GM21825 (cell line): ENCODE data around the gene SAMD5.

ENCODE experiments used
- ATAC-seq: cut with Tn5 transposase; IDR thresholded peaks from one replicate; pipeline ENCODE4 v1.9.1; 2021; ENCODE audit warnings: mild to moderate bottlenecking, moderate library complexity; ENCODE audit not compliant: unreplicated experiment

Gene SAMD5

DNA sequence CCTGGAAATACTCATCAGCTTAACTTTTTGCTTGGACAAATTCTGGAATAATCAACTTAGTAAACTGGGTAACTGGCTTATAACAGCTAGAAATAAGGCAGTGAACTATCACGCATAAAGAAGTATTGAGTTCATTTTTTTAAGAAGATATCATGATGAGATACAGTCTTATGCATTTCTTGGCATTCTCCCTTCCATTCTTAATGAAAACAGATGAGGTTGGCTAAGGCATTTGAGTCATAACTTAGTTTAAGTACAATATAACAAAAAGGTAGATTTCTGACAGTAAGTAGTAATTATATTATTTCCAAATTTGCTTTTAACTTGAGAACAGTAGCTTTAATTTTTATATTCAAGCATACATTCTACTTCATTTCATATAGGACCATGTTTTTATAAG, 56.1 kb downstream of the SAMD5 start:
- no peak for ATAC-seq

DNA sequence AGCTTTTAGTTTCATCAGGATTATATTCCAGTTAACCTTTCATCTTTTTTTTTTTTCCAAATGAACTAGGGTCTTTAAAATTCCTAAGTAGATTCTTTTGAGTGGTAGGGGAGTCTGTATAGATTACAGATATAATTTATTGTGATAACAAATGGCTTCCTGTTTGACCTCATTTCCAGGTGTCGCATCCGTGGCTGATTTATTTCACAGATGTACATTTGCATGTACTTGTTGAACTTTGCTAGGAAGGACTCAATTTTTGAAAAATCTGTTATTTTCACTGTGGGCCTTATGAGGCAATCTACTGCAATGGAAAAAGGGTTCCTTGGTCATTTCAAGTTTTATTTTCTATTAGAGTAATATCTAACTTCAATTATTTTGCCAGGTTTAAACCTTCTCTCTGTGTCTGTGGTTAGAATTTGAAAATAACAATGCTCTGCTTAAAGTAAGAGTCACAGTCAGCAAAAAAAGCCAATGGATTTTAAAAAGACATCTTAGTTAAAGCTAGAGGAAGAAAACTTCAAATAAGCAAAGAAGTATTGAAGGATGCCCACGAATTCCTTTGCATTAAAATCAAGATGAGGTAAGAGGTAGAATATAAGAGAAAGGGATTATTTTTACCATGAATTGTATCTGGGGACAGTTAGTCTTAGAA, 57.9 kb downstream of the SAMD5 start:
- no peak for ATAC-seq

DNA sequence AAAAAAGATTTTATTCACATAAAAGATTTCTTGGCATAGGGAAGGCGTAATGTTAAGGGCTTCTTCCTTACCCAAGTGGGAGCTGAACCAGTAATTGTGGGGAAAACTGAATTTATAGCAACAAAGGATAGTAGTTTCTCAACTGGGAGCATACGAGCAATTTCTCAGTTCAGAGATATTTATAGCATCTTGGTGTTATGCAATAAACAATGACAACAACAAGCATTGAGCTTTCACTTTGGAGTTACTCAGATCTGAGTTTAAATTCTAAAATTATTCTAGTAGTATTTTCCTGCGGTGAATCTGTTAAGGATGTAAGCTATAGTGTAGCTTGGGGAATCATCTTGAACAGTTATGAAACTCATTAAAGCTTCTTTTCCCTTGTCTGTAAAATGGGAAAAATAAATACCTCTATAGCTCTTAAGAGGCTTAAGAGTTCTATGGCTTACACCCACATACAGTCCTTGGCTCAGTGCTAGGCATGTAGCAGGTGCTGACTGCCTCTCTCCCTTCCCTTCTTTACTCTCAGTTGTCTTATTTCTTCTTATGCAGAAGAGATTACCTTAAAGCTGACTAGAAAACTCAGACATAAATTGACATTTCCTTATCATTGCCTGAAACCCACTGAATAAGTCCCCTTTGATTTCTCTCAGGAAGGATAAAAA, 58.8 kb downstream of the SAMD5 start:
- no peak for ATAC-seq

DNA sequence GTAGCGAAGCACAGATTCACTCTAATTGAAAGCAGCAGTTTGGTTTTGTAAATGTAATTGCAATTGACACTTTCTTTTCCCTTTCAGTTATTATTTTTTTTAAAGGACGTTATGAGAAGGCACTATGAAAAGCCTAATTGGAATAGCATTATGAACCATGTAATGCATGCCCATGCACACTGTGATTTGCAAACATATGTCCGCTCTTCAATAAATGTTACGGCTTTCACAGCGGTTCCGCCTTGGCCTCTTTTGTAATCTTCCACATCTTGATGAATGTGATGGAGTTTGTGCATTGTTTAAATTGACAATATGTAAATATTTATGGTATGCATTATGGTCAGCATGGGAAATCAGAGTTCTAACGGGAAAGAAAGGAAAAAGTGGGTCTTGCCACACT, 61.3 kb downstream of the SAMD5 start:
- no peak for ATAC-seq

DNA sequence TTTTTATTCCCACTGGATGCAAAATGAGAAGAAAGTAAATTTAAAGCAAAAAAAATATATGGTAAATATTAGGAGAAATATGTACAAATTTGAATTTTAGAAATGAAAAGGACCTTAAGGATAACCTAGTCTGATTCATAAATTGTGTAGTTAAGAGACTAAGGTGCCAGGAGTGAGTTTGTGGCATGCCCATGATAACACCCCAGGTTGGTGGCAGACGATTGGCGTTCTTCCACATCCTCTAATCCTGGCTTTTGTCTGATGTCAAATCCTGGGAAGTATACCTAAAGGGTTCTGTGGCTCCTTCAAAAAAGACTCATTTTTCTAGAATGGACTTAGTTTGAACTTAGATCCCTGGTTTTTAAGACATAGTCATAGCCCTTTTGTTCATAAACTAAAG, 62.2 kb downstream of the SAMD5 start:
- ATAC-seq = no peak

DNA sequence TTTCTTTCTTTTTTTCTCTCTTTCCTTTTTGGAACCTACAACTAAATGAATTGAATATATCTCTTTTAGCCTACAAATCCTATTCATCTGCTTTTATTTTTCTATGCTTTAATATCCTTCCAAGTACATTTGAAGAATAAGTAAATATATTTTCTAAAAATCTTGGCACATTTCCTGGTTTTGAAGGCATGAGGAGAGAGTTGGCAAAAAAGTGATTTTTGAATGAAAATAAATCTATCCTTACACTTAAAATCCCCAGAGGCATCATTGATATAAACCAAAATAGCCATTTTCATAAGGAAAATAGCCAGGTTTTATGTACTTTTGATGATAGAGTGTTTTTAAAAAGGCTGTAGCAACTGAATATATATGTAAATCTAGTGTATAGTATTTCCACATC, 69.0 kb downstream of the SAMD5 start:
- ATAC-seq = no peak

DNA sequence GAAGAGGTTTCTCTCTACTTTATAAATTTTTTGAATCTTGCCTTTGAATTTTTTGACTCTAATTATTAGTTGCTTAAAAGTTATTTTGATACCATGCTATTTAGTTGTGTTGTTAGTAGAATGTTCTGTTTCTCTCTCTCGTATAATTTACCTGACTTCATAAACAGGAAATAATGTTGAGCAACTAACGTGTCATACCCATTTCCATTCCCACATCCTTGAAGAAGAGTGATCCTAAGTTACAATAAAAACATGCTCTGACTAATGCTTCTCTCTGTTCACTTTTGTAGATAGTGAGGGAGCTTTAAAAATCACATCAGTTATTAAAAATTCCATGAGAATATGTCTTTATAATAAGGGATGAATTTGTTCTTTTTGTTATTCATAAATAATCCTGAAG, 69.7 kb downstream of the SAMD5 start:
- no peak for ATAC-seq

DNA sequence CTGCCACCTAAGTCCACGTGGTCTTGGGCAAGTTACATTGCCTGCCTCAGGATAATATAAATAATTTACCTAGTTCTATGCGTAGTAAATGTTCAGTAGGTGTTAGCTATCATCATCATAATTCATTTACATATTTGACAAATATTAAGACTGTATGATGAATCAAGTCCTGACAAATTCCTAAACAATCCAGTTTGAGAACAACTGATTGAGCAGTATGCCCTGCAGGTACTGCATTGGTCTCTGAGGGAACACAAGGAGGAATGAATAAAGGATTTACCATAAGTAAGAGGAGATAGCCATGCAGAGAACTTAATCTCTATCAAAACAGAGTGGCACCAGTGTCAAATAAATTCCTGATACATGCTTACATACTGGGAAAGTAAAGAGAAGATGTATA, 70.4 kb downstream of the SAMD5 start:
- no peak for ATAC-seq

DNA sequence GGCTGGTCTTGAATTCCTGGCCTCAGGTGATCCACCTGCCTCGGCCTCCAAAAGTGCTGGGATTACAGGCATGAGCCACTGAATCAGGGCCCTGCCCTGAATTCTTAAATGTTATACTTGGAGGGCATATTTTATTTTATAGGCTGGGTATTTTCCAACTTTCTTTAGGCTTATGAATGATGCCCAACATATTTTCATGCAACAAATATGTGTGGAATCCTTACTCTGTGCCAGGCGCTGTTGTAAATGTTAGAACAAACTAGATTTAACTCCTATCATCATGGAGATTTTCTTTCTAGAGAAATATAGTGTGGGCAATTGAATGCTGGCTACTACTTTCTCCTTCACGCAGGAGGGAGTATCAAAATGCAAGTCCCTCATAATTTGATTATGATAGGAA, 71.2 kb downstream of the SAMD5 start:
- no peak for ATAC-seq

DNA sequence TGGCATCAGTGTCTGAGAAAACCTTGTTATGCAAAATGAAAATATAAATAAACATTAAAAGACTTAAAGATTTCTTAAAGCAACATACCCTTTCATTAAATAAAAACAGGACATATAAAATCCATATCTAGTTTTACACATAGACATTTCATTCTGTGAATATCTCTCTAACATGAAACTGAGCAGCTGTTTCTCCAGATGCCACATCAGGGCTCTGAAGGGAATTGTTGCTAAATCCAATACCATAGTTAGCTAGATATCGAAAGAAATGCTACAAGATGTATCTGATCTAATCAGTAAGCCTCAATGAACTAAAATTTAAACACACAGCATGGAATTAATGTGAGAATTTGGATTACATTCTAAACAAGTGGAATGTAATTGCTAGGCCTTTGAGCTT, 74.5 kb downstream of the SAMD5 start:
- no peak for ATAC-seq

DNA sequence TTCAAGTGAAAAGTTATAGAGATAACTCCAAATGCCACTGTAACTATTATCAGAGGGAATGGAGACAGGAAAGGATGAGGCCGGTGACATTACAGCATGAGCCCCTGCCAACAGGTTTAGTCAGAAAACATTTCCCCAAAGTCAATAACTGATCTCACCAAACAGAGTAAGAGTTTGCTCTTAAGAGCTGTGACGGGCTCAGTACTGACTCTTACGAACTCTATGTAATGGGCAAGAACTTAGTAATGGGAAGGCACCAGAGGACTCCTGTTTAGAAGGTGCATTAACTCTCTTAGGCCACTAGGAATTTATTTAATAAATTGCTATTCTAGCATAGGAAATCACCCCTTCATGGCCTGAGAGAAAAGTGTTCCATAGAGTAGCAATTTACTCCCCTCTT, 76.8 kb downstream of the SAMD5 start:
- no peak for ATAC-seq

DNA sequence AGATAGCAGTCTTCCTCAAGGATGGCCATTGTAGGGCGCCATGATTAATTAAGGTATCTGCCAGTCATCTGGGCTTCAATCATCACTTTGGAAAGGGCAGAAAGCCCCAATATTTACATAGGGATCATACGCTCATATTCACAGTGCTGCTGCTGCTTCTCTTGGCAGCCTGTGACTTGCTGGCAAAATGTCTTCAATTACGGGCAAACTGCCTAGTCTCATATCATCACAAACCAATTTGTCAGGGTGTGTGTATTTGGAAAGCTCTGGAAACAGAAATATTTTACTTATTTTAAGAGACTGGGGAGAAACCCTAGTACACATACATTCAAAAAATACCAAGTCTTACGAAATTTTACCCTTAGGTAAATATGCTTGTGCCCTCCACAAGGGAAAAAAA, 77.6 kb downstream of the SAMD5 start:
- ATAC-seq = no peak

DNA sequence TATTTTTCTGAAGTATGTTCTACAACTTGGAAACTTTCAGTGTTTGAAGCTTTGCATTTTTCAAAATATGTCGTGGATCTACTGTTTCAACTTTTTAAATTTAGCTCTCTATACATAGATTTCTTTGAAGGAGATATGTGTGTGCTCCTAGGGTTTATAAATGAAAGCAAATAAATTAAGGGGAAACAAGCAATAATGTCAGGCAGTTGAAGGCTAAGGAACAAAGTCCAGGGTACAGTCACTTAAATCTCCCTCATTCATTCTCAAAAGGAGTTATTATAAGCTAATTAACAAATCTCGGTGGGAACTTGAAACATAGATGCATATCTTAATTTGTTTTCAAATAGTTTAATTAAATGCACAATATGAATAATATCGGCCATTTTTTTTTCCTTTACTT, 79.4 kb downstream of the SAMD5 start:
- ATAC-seq = no peak

DNA sequence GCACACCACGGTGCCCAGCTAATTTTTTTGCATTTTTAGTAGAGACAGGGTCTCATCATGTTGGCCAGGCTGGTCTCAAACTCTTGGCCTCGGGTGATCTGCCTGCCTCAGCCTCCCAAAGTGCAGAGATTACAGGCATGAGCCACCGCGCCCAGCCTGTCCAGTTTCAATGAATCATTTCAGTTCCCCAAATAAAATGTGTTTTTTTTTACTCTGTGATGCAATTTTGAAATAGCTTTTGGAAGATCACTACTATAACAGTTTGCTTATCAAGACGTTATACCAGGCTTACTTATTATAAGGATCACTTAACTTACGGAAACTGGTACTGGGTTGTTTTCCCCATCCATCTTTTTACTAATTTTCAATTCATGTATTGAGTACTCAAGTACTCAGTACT, 80.0 kb downstream of the SAMD5 start:
- no peak for ATAC-seq

DNA sequence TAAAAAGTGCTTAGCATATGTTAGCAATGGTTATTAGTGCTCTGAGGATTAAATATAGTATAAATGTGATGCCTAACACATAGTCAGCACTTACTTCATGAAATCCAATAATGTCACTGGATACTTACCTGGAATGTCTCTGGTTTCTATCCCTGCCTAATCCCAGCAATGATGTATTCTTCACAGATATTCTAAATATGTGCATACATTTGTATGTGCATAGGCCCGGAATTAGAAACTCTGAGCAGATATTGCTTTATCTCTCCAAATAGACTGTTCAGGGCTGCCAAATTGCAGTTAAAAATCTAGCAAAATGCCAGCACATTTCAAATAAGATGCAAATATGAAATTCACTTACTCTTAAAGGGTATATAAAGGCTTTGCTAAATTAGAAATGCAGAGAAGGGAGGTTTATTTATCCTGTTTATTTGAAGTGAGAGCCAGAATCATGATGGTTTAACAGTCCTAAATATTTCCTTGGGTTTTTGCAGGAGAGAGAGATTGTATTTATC, 81.3 kb downstream of the SAMD5 start:
- ATAC-seq = no peak

DNA sequence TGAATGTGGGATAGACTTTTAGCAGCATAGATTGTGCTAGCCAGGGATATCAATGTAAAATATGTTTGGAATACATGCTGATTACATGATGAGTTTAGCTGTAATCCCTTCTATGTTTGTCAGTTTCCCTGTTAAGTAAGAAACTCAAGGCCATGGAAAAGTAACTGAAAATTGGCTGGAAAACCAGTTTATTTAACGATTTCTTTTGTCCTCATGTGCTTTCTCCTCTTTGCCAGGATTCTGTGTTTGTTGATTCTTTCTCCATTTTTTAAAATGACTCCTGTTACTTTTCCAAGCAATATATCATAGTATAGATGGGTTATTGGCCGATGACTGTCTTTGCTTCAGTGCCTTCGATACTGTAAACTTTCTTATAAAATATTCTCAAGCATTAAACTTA, 87.5 kb downstream of the SAMD5 start:
- no peak for ATAC-seq

DNA sequence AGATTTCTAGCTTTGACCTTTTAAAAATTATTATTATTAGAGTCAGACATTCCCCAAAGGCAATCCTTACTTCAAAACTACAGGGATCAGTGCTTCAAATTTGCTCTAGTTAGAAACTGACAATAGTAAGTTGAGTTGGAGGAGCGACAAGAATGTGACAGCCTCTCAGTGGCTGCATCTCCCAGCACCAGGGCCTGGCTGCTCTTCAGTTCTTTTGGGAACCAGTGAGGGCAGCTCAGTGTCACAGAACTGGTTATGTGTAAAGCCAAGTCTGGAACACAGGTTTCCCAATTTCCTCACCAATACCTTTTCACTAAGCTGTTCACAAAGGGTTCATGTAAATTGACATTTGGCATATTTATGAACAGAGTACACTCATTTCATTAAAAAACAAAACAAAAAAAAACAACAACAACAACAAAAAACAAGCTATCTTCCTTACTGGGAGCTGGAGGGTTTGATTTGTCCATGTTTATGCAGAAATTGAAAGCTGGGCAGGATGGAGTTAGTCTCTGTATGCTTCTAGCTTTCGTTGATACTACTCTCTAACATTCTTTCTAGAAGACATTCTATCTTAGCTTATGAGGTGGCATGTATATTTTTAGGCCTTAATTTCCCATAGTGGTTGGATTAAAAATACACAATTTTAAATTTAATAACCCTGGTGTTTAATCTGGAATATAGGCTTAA, 95.0 kb downstream of the SAMD5 start:
- ATAC-seq = no peak

DNA sequence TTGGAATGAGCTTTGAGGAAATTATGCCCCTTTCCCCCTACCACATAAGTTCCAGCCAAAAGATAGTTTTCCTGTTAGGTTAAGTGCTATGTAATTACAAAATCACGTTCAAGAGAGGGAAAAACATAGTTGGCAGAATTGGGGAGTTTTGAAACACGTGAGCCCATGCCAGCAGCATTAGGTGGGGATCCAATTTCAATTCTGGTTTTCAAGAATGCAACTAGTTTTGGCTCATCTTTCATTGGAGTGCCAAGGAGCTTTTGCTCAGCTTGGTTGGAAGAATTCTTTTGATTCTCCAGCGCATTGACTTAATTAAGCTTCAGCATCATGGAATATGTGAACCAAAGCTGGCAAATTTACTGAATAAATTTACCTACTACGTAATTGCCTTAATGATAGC, 95.9 kb downstream of the SAMD5 start:
- ATAC-seq = no peak

DNA sequence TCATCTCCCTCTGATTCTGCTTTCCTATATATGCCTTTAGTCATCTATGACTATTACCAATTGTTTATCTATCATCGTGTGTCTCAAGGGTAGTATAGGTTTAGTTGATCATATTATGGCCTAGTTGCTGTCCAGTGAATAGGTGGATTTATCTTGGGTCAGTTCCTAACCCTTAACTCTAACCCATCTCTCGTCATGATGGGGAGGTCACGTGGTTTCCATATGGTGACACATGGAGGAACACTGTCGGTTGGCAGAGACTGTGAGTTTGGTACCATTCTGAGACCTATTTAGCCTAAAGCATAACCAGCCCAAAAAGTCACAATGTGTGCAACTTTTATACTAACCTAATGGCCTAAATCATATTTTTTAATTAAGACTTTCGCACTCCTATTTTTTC, 103.5 kb downstream of the SAMD5 start:
- ATAC-seq = no peak

DNA sequence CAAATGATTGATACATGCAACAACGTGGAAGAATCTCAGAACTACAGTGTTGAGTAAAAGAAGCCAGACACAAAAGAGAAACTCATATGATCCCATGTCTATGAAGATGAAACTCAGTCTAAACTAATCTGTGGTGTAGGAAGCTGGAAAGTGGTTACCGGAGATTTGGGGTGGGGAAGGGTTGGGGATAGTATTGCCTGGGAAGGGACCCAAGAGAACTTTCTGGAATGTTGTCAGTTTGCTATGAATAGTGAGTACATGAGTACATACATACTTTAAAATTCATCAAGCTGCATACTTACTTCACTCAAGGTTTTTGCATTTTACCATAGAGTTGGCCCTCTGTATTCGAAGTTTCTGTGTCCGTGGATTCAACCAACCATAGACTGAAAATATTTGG, 106.0 kb downstream of the SAMD5 start:
- no peak for ATAC-seq

DNA sequence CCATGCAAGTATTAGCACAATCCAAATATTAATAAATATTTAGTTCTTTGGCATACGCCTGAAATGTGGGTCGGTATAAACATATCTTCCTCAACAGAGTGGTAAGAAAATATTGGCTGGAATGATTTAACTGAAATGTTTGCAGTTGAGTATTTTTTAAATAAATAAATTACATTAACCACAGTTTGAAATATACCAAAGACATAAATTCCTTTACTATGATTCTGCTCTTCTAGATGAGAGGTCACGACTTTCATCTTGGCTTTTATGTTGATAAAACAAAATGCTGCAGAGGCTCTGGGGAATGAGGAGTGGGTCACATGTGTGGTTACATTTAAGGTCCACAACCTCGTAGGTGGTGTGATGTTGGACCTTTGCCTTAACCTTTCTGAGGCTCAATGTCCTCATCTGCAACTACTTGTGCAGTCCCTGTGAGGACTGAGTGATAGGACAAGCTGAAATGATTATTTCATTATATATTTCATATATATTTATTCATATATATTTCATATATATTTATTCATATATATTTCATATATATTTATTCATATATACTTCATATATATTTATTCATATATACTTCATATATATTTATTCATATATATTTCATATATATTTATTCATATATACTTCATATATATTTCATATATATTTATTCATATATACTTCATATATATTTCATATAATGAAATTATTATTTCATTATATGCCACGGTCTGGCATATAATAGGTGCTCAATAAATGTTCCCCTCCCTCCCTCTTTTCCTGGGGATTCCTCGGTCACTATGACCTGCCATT, 107.4 kb downstream of the SAMD5 start:
- ATAC-seq = no peak
